Measurements from ENCODE around the gene MYO1B. TPM values are rescaled to one million over a fixed set of nuclear protein-coding genes. Genes with fewer than 3 reads are reported as not detected.

The MYO1B gene
- total RNA-seq, 1 experiment from 2014 or later, result not detected

DNA sequence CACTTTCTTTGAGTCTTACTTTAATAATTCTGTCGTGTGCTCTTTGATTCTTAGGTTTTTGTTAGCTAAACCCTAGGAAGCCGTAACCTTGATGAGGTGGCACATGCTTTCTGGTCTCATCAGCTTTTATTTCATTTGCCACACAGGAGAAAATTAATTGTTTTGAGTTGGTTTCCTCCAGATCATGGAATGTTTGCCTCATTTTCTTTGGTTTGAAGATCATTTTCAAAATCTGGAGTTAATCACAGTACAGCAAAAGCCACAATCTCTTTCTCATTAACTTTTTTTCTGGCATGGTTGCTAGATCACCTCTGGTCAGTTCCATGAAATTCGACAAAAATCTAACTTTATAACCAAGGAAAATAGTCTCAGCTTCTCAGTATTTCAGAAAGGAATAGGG lies 182.9 kb downstream of the MYO1B start:
- Histone ChIP-seq H3K4me3 (ENCODE audit: low read length) (no peak overlapping the region), H3K9me3 (ENCODE audit: low read length) (no peaks in the 10 kb centered on the region), H3K36me3 (ENCODE audit: insufficient read depth, low read length) (no peaks in the 10 kb centered on the region), H3K4me2 (ENCODE audit: low read depth, low read length, poor library complexity, severe bottlenecking) (no peak overlapping the region), H3K9ac (ENCODE audit: low read length) (no peak overlapping the region), H4K20me1 (ENCODE audit: insufficient read depth, low read depth, low read length) (no peaks in the 10 kb centered on the region), H2AFZ (ENCODE audit: low read length) (no peak overlapping the region), H3K27me3 (ENCODE audit: low read length) (no peaks in the 10 kb centered on the region), H3K4me1 (ENCODE audit: low read length) (no peaks in the 10 kb centered on the region), H3K79me2 (ENCODE audit: low read length) (no peaks in the 10 kb centered on the region), H3K27ac (ENCODE audit: low read length) (no peak overlapping the region), H3K9me2 (replicated peaks; ENCODE audit: insufficient read depth, low read length) (no peaks in the 10 kb centered on the region)
- DNase-seq, result no peak

DNA sequence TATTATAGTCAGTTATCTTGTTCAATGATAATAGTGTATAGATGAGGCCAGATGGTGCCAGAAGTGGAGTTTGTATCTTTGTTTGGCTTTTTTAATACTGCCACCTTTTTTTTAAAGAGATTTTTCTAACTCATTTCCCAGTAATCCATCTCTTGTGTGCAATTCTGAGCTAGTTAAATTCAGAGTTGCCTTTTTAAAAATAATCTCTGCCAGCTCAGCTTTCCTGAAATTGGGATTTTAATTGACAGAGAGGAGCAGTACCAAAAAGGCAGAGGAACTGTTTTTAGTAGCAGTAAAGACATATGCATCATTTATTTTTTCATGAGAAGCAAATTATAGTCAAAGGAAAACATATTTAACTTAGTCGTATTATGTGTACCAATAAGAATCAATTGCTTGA lies 185.3 kb downstream of the MYO1B start:
- Histone ChIP-seq H3K27me3 (ENCODE audit: low read length) (no peaks in the 10 kb centered on the region), H3K9ac (ENCODE audit: low read length) (no peak overlapping the region), H3K9me2 (replicated peaks; ENCODE audit: insufficient read depth, low read length) (no peaks in the 10 kb centered on the region), H4K20me1 (ENCODE audit: insufficient read depth, low read depth, low read length) (no peaks in the 10 kb centered on the region), H3K9me3 (ENCODE audit: low read length) (no peaks in the 10 kb centered on the region), H3K36me3 (ENCODE audit: insufficient read depth, low read length) (no peaks in the 10 kb centered on the region), H3K27ac (ENCODE audit: low read length) (no peak overlapping the region), H3K4me3 (ENCODE audit: low read length) (no peak overlapping the region), H2AFZ (ENCODE audit: low read length) (no peak overlapping the region), H3K79me2 (ENCODE audit: low read length) (no peaks in the 10 kb centered on the region), H3K4me2 (ENCODE audit: low read depth, low read length, poor library complexity, severe bottlenecking) (no peak overlapping the region), H3K4me1 (ENCODE audit: low read length) (no peaks in the 10 kb centered on the region; the same call in 1 of the 2 replicates)
- no peak for DNase-seq

DNA sequence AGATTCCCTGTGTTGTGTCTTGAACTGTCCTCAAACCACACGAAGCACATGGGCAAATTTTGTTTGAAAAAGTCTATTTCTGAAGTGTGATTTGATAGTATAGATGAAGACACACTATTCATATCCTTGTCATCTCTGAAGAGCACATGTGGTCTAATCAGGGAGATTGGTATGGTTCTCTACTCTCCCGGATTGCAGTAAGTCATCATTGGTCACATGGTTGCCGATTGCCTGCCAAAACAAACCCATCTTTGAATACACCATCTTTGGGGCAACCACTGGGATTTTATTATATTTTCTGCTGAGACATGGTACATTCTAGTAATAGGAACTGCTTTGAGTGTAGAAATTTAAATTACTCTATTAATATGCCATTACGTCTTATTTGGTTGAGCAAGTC lies 186.9 kb downstream of the MYO1B start:
- Histone ChIP-seq H3K4me2 (ENCODE audit: low read depth, low read length, poor library complexity, severe bottlenecking) (no peak overlapping the region), H3K4me1 (ENCODE audit: low read length) (peaks cover 8% of the 10 kb centered on the region), H3K27me3 (ENCODE audit: low read length) (no peaks in the 10 kb centered on the region), H3K27ac (ENCODE audit: low read length) (no peak overlapping the region), H3K79me2 (ENCODE audit: low read length) (no peaks in the 10 kb centered on the region), H3K9ac (ENCODE audit: low read length) (no peak overlapping the region), H4K20me1 (ENCODE audit: insufficient read depth, low read depth, low read length) (no peaks in the 10 kb centered on the region), H3K4me3 (ENCODE audit: low read length) (no peak overlapping the region), H2AFZ (ENCODE audit: low read length) (no peak overlapping the region), H3K9me2 (replicated peaks; ENCODE audit: insufficient read depth, low read length) (no peaks in the 10 kb centered on the region), H3K9me3 (ENCODE audit: low read length) (no peaks in the 10 kb centered on the region), H3K36me3 (ENCODE audit: insufficient read depth, low read length) (no peaks in the 10 kb centered on the region)
- DNase-seq, result no peak

DNA sequence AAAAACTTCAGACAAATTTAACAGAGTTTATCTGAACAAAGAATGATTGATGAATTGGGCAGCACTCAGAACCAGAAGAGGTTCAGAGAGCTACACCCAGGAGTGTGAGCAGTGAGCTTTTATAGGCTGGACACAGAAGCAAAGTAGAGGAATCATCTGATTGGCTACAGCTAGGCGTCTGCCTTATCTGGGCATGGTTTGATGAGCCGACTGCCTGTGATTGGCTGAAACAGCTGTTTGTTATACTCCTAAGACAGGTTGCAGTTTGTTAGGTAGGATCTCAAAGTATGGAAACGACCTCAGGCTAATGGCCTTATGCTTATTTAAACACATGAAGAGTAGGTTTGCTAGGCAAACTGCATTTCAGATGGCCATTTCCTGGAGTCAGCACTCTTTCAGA lies 188.9 kb downstream of the MYO1B start:
- no peak overlapping the region for H2AFZ ChIP-seq (ENCODE audit: low read length)
- no peaks in the 10 kb centered on the region for H3K36me3 ChIP-seq (ENCODE audit: insufficient read depth, low read length)
- no peaks in the 10 kb centered on the region for H4K20me1 ChIP-seq (ENCODE audit: insufficient read depth, low read depth, low read length)
- no peak overlapping the region for H3K4me2 ChIP-seq (ENCODE audit: low read depth, low read length, poor library complexity, severe bottlenecking)
- no peaks in the 10 kb centered on the region for H3K79me2 ChIP-seq (ENCODE audit: low read length)
- H3K4me3 ChIP-seq (ENCODE audit: low read length), result no peak overlapping the region
- no peak for DNase-seq
- H3K9me2 ChIP-seq (replicated peaks; ENCODE audit: insufficient read depth, low read length), result no peaks in the 10 kb centered on the region
- no peak overlapping the region for H3K9ac ChIP-seq (ENCODE audit: low read length)
- peaks cover 8% of the 10 kb centered on the region for H3K4me1 ChIP-seq (ENCODE audit: low read length)
- no peak overlapping the region for H3K27ac ChIP-seq (ENCODE audit: low read length)
- no peaks in the 10 kb centered on the region for H3K9me3 ChIP-seq (ENCODE audit: low read length)
- H3K27me3 ChIP-seq (ENCODE audit: low read length), result no peaks in the 10 kb centered on the region

DNA sequence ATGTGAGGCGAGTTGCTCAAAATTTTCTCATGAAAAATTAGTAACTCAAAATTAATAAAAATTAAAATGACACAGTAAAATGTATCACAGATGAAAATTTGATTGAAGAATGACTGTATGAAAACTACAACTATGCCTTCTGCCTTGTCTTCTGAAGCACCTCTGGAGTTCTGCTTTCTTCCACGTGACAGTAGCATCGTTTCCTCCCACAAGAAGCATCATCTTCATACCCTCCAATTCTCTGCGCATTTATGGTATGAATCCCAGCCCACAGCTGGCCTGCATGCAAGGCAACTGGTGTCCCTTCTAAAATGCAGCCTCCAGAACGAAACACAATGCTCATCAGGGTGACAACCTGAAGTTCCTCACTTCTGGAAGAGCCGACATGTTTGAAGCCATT lies 189.9 kb downstream of the MYO1B start:
- H3K9me3 ChIP-seq (ENCODE audit: low read length), result no peaks in the 10 kb centered on the region
- no peaks in the 10 kb centered on the region for H4K20me1 ChIP-seq (ENCODE audit: insufficient read depth, low read depth, low read length)
- no peak for DNase-seq
- H2AFZ ChIP-seq (ENCODE audit: low read length), result no peak overlapping the region
- H3K79me2 ChIP-seq (ENCODE audit: low read length), result no peaks in the 10 kb centered on the region
- H3K4me2 ChIP-seq (ENCODE audit: low read depth, low read length, poor library complexity, severe bottlenecking), result no peak overlapping the region
- H3K4me1 ChIP-seq (ENCODE audit: low read length), result peaks cover 8% of the 10 kb centered on the region
- no peak overlapping the region for H3K9ac ChIP-seq (ENCODE audit: low read length)
- H3K36me3 ChIP-seq (ENCODE audit: insufficient read depth, low read length), result no peaks in the 10 kb centered on the region
- H3K27me3 ChIP-seq (ENCODE audit: low read length), result no peaks in the 10 kb centered on the region
- no peaks in the 10 kb centered on the region for H3K9me2 ChIP-seq (replicated peaks; ENCODE audit: insufficient read depth, low read length)
- no peak overlapping the region for H3K4me3 ChIP-seq (ENCODE audit: low read length)
- H3K27ac ChIP-seq (ENCODE audit: low read length), result no peak overlapping the region

DNA sequence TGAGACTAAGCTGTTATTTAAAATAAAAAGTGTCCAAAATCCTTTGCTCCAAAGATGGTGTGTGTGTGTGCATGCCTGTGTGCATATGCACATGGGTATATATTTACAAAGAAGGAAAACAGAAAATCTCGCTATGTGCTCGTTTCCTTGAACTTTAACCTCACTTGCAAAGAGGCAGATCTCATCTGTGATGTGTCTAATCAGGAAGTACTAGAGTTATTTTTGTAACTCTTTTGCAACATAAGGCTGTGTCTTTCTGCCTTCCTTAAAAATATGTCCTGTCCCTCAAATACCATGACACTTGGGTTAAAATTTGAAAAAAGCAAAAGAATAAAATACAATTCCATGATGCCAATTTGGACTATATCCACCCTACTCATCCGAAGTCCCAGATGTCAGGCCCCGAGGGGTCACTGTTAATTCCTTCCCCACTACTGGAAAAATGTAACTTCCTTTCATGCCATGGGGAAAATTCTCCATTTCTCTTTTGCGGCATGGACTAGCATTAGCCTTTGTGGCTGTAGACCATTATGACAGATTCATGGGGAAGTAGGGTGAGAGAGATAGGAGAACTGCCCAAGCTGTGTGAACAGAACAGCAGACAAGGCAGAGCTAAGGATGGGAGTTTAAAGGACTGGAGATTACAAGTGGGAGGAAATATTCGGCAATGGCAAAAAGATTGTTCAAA lies 191.3 kb downstream of the MYO1B start:
- no peaks in the 10 kb centered on the region for H3K79me2 ChIP-seq (ENCODE audit: low read length)
- no peak overlapping the region for H2AFZ ChIP-seq (ENCODE audit: low read length)
- H3K27me3 ChIP-seq (ENCODE audit: low read length), result no peaks in the 10 kb centered on the region
- no peak overlapping the region for H3K4me2 ChIP-seq (ENCODE audit: low read depth, low read length, poor library complexity, severe bottlenecking)
- no peak overlapping the region for H3K4me3 ChIP-seq (ENCODE audit: low read length)
- H3K9ac ChIP-seq (ENCODE audit: low read length), result no peak overlapping the region
- H3K27ac ChIP-seq (ENCODE audit: low read length), result no peak overlapping the region
- no peak for DNase-seq
- H3K36me3 ChIP-seq (ENCODE audit: insufficient read depth, low read length), result no peaks in the 10 kb centered on the region
- H3K9me2 ChIP-seq (replicated peaks; ENCODE audit: insufficient read depth, low read length), result no peaks in the 10 kb centered on the region
- H4K20me1 ChIP-seq (ENCODE audit: insufficient read depth, low read depth, low read length), result no peaks in the 10 kb centered on the region
- peaks cover 8% of the 10 kb centered on the region for H3K4me1 ChIP-seq (ENCODE audit: low read length)
- no peaks in the 10 kb centered on the region for H3K9me3 ChIP-seq (ENCODE audit: low read length)

DNA sequence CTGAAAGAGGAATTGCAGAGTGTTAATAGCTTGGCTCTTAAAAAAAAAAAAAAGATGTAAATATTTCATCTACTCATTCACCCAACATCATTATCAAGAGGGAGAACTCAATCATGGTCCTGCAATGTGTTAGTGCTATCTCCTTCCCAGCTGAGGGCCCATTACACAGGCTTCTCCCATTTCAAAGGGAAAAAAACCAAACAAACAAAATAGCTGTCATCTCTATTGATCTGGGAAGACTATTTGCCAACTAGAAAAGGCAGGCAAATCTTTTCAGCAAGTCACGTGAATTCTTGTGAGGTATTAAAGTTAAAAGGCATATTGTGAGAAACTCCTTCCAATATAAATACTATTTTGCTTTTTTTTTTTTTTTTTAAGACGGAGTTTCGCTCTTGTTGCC lies 194.3 kb downstream of the MYO1B start:
- H3K4me2 ChIP-seq (ENCODE audit: low read depth, low read length, poor library complexity, severe bottlenecking), result no peak overlapping the region
- no peak overlapping the region for H3K9ac ChIP-seq (ENCODE audit: low read length)
- no peaks in the 10 kb centered on the region for H4K20me1 ChIP-seq (ENCODE audit: insufficient read depth, low read depth, low read length)
- peaks cover 8% of the 10 kb centered on the region for H3K4me1 ChIP-seq (ENCODE audit: low read length)
- no peak overlapping the region for H2AFZ ChIP-seq (ENCODE audit: low read length)
- no peaks in the 10 kb centered on the region for H3K79me2 ChIP-seq (ENCODE audit: low read length)
- H3K4me3 ChIP-seq (ENCODE audit: low read length), result no peak overlapping the region
- no peaks in the 10 kb centered on the region for H3K9me2 ChIP-seq (replicated peaks; ENCODE audit: insufficient read depth, low read length)
- H3K27ac ChIP-seq (ENCODE audit: low read length), result no peak overlapping the region
- no peak for DNase-seq
- H3K9me3 ChIP-seq (ENCODE audit: low read length), result no peaks in the 10 kb centered on the region
- H3K27me3 ChIP-seq (ENCODE audit: low read length), result no peaks in the 10 kb centered on the region
- H3K36me3 ChIP-seq (ENCODE audit: insufficient read depth, low read length), result no peaks in the 10 kb centered on the region

DNA sequence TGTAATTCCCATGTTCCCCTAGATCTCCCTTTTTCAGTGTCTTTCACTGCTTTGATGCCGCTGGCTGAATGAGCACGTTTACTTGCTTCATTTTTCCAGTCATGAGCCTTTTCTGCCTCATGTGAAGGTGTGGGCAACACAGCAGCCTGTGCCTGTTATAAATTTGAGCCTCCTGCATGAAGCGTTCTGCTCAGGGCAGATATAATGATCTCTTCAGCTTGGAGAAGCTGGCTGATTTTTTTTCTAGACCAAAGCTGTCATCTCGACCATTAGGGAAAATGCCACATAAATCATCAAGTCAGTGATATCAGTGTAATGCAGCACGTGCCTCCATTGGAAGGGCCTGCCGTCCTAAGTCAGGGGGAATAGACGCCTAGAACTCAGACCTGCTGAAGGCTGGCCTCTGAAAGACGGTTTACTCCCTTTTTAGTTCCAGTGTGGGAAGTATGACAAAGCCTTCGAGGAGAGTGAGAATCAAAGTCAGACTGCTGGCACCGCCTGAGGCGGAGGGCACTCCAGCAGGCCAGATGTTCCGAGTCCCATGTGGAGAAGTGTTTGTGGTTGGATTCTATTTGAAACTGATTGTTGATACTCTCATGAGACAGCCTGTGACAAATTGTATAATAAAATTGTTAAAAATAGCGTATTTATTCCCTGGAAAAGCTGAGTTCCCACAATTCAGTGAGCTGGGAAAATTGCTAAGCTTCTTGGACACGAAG lies 196.5 kb downstream of the MYO1B start:
- Histone ChIP-seq H3K4me1 (ENCODE audit: low read length) (peaks cover under 1% of the 10 kb centered on the region), H3K36me3 (ENCODE audit: insufficient read depth, low read length) (no peaks in the 10 kb centered on the region), H2AFZ (ENCODE audit: low read length) (no peak overlapping the region), H3K9me3 (ENCODE audit: low read length) (no peaks in the 10 kb centered on the region), H3K4me2 (ENCODE audit: low read depth, low read length, poor library complexity, severe bottlenecking) (no peak overlapping the region), H3K4me3 (ENCODE audit: low read length) (no peak overlapping the region), H4K20me1 (ENCODE audit: insufficient read depth, low read depth, low read length) (no peaks in the 10 kb centered on the region), H3K9ac (ENCODE audit: low read length) (no peak overlapping the region), H3K27me3 (ENCODE audit: low read length) (no peaks in the 10 kb centered on the region), H3K27ac (ENCODE audit: low read length) (no peak overlapping the region), H3K9me2 (replicated peaks; ENCODE audit: insufficient read depth, low read length) (no peaks in the 10 kb centered on the region), H3K79me2 (ENCODE audit: low read length) (no peaks in the 10 kb centered on the region)
- DNase-seq, result no peak

Data from Karpas-422 (cell line).